Measurements from ENCODE around the gene BPNT1. TPM values are rescaled to one million over a fixed set of nuclear protein-coding genes. Genes with fewer than 3 reads are reported as not detected.

The BPNT1 gene
- total RNA-seq, 1 donor from 2014 or later, result 27.1 TPM

GRCh38 chr1:220127076-220127475 is 37.5 kb upstream of the BPNT1 start:
- Mint-ChIP-seq H3K36me3 (ENCODE audit: insufficient read depth) (peaks cover 31% of the 10 kb centered on the region), H3K9me3 (ENCODE audit: low read depth) (peaks cover 4% of the 10 kb centered on the region), H3K4me1 (ENCODE audit: low read depth) (peaks cover 14% of the 10 kb centered on the region), H3K4me3 (ENCODE audit: low read depth) (no peak overlapping the region), H3K27me3 (no peaks in the 10 kb centered on the region), H3K27ac (peak overlapping the region; percentile 23)
- no peak for TF ChIP-seq CTCF (IDR thresholded peaks at IDR 0.05; ENCODE audit: unreplicated experiment)
- DNase-seq (ENCODE audit: low spot score, unreplicated experiment), result no peak

- peaks cover 14% of the 10 kb centered on the region for H3K4me1 Mint-ChIP-seq (ENCODE audit: low read depth)
- no peaks in the 10 kb centered on the region for H3K27me3 Mint-ChIP-seq
- peak overlapping the region; percentile 10 for H3K27ac Mint-ChIP-seq
- H3K4me3 Mint-ChIP-seq (ENCODE audit: low read depth), result no peak overlapping the region
- no peak for DNase-seq (ENCODE audit: low spot score, unreplicated experiment)
- H3K9me3 Mint-ChIP-seq (ENCODE audit: low read depth), result peaks cover 3% of the 10 kb centered on the region
- H3K36me3 Mint-ChIP-seq (ENCODE audit: insufficient read depth), result peaks cover 22% of the 10 kb centered on the region
- no peak for TF ChIP-seq CTCF (IDR thresholded peaks at IDR 0.05; ENCODE audit: unreplicated experiment)
Observed at GRCh38 chr1:220124542-220124941, 35.0 kb upstream of the BPNT1 start.

- no peaks in the 10 kb centered on the region for H3K9me3 Mint-ChIP-seq (ENCODE audit: low read depth)
- H3K4me1 Mint-ChIP-seq (ENCODE audit: low read depth), result peaks cover 18% of the 10 kb centered on the region
- no peak for DNase-seq (ENCODE audit: low spot score, unreplicated experiment)
- H3K27ac Mint-ChIP-seq, result no peak overlapping the region
- peak; percentile 51 for TF ChIP-seq CTCF (IDR thresholded peaks at IDR 0.05; ENCODE audit: unreplicated experiment)
- no peak overlapping the region for H3K4me3 Mint-ChIP-seq (ENCODE audit: low read depth)
- peaks cover 20% of the 10 kb centered on the region for H3K36me3 Mint-ChIP-seq (ENCODE audit: insufficient read depth)
- H3K27me3 Mint-ChIP-seq, result no peaks in the 10 kb centered on the region
Observed at GRCh38 chr1:220123889-220124288, 34.3 kb upstream of the BPNT1 start.

DNA sequence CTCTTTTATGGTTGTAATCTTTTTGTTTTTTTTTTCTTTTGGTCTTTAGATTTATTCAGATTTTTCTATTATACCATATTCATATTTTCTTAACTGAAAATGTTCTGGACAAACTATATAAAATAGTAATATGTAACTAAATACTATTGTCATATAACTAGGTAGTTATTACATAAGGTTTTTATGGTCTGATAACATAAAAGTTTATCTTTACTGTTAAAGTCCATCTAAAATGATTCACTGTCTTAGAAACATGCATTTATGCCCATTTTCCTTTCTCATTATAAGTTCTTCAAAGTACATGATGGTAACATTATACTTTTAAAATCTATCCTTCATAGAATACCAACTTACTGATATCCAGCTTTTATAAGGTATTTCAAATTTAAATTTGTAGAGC is 33.5 kb upstream of the BPNT1 start:
- H3K36me3 Mint-ChIP-seq (ENCODE audit: insufficient read depth), result peaks cover 17% of the 10 kb centered on the region
- no peaks in the 10 kb centered on the region for H3K9me3 Mint-ChIP-seq (ENCODE audit: low read depth)
- no peak overlapping the region for H3K27ac Mint-ChIP-seq
- no peaks in the 10 kb centered on the region for H3K27me3 Mint-ChIP-seq
- no peak for DNase-seq (ENCODE audit: low spot score, unreplicated experiment)
- no peak overlapping the region for H3K4me3 Mint-ChIP-seq (ENCODE audit: low read depth)
- TF ChIP-seq CTCF (IDR thresholded peaks at IDR 0.05; ENCODE audit: unreplicated experiment), result no peak
- H3K4me1 Mint-ChIP-seq (ENCODE audit: low read depth), result peaks cover 20% of the 10 kb centered on the region

DNA sequence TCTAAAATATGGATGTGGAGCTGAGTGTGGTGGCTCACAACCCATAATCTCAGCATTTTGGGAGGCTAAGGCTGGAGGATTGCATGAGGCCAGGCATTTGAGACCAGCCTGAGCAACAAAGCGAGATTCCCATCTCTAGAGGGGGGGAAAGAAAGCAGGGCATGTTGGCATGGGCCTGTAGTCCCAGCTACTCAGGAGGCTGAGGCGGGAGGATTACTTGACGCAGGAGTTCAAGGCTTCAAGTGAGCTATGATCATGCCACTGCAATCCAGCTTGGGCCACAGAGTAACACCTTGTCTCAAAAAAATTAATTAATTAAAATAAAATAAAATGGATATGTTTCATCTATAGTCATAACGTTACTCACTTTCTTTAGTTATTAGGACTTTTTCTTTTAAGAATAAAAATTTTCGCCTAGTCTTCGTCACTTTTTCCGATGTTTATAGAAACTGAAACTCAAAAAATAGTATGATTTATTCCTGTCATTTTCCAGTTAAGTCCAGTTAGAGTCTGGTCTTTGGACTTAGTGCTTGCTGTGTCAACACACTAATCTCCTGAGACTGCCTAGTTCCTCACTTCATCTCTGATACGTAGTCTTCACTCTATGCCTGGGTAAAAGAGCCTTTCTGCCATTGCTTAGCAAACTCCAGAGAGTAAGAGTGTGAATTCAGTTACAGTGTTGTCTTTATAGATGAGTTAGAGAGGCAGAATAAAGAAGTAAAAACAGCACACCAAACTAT is 32.4 kb upstream of the BPNT1 start:
- peaks cover 17% of the 10 kb centered on the region for H3K36me3 Mint-ChIP-seq (ENCODE audit: insufficient read depth)

More for the DNA sequence above, 32.4 kb upstream of the BPNT1 start:
- TF ChIP-seq CTCF (IDR thresholded peaks at IDR 0.05; ENCODE audit: unreplicated experiment), result no peak
- no peak for DNase-seq (ENCODE audit: low spot score, unreplicated experiment)
- peaks cover 20% of the 10 kb centered on the region for H3K4me1 Mint-ChIP-seq (ENCODE audit: low read depth)
- H3K4me3 Mint-ChIP-seq (ENCODE audit: low read depth), result no peak overlapping the region
- H3K27ac Mint-ChIP-seq, result peak overlapping the region; percentile 75
- H3K9me3 Mint-ChIP-seq (ENCODE audit: low read depth), result no peaks in the 10 kb centered on the region
- H3K27me3 Mint-ChIP-seq, result no peaks in the 10 kb centered on the region
